Naive B cell (primary cell): ENCODE data around the gene MUC4. TPM values are rescaled to one million over a fixed set of nuclear protein-coding genes. Genes with fewer than 3 reads are reported as not detected.

Experiments
- ATAC-seq, 2 donors: fragments of 150-1000 bp; cut with Tn5 transposase; 2 replicates each; pipeline ENCODE4 v1.10.0; 2021; ENCODE audit warnings: low read depth in 2 of 2, mild to moderate bottlenecking in 2 of 2, moderate library complexity in 2 of 2
- DNase-seq: peaks from one replicate; pipeline ENCODE4 v3.0.0; 2022
- H3K27ac Mint-ChIP-seq, 6 donors: one replicate each; pipeline ENCODE4 v1.8.0; 2020 to 2022; ENCODE audit warnings: mild to moderate bottlenecking in 6 of 6, mixed read lengths in 6 of 6, moderate library complexity in 5 of 6, inconsistent platforms in 2 of 6
- H3K27me3 Mint-ChIP-seq, 3 donors: one replicate each; pipeline ENCODE4 v1.8.0; 2021 to 2022; ENCODE audit warnings: mixed read lengths in 3 of 3, mild to moderate bottlenecking in 1 of 3
- H3K36me3 Mint-ChIP-seq, 2 donors: one replicate each; pipeline ENCODE4 v1.8.0; 2020 to 2022; ENCODE audit warnings: mixed read lengths in 2 of 2, inconsistent platforms in 1 of 2, mild to moderate bottlenecking in 1 of 2
- H3K4me1 Mint-ChIP-seq, 3 donors: one replicate each; pipeline ENCODE4 v1.8.0; 2020 to 2022; ENCODE audit warnings: mixed read lengths in 3 of 3, inconsistent platforms in 1 of 3, mild to moderate bottlenecking in 1 of 3, moderate library complexity in 1 of 3
- H3K4me3 Mint-ChIP-seq, 8 donors: one replicate each; pipeline ENCODE4 v1.8.0; 2020 to 2022; ENCODE audit warnings: mild to moderate bottlenecking in 8 of 8, mixed read lengths in 8 of 8, moderate library complexity in 8 of 8, inconsistent platforms in 2 of 8
- H3K9me3 Mint-ChIP-seq, 7 donors: one replicate each; pipeline ENCODE4 v1.8.0; 2020 to 2022; ENCODE audit warnings: mixed read lengths in 7 of 7, mild to moderate bottlenecking in 5 of 7, inconsistent platforms in 2 of 7, moderate library complexity in 1 of 7
- polyA plus RNA-seq, 6 donors: library from polyadenylated mRNA; unstranded; fragments of 300-500 nt; fragmentation: Illumina TruSeq; gene quantifications; one replicate each; pipeline ENCODE4 v1.2.3, GENCODE V29; 2021; ENCODE audit warnings: low read depth in 6 of 6

MUC4 gene
- polyA plus RNA-seq, 6 donors from 2014 or later, result 0.03 to 0.19 (median 0.07) TPM; not detected in 1

DNA sequence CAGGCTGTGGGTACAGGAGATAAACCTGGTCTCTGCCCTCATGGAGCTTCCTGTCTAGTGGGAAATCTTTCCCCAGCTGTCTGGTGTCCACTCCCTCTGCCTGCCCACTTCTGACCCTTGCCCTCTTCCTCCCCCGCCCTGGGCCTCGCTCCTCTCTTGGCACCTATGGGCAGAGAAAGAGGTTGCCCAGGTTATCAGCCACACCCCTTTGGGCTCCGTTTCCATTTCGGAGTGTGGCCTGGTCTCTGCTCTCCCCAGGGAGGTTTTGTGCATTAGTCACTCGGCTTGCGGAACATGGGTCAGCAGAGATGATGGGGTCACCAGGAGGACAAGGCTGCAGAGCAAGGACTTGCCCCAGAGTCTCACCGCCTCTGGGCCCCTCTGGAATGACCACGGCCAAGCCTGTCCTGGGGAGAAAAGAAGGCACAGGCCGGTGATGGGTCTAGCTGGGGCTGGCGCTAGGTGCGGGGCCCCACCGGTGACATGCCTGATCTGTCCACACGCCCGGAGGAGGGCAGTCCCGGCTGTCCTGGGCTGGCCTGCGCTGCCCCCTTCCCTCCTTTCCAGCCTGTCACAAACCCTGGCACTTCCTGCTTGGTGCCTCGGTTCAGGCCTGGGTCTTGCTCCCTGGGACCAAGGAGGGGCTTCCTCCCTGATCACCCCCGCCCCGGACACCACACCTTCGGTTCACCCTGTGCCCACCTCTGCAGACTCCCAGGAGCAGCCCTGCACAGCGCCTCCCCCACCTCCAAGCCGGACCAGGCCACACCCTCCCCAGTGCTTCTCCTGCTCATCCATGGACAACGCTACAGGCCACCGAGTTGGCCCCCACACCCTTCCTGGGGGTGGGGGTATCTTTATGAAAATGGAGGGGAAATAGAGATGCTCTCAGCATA lies 35.6 kb upstream of the MUC4 start:
- H3K4me3 Mint-ChIP-seq, result no peak overlapping the region
- peak overlapping the region in 1 of 6 donors; percentile 33 for H3K27ac Mint-ChIP-seq
- H3K9me3 Mint-ChIP-seq, result no peaks in the 10 kb centered on the region
- peaks cover 9 to 13% (median 10%) of the 10 kb centered on the region in 3 donors for H3K4me1 Mint-ChIP-seq
- DNase-seq, result no peak
- H3K27me3 Mint-ChIP-seq, result peaks cover 9 to 19% (median 14%) of the 10 kb centered on the region in 3 donors
- ATAC-seq, result no peak
- H3K36me3 Mint-ChIP-seq, result no peaks in the 10 kb centered on the region

- no peaks in the 10 kb centered on the region for H3K9me3 Mint-ChIP-seq
- H3K4me3 Mint-ChIP-seq, result no peak overlapping the region
- DNase-seq (no peak), ATAC-seq (no peak)
- H3K27ac Mint-ChIP-seq, result peak overlapping the region in 1 of 6 donors; percentile 59
- peaks cover 0 to 5% (median 0%) of the 10 kb centered on the region in 3 donors for H3K4me1 Mint-ChIP-seq
- H3K36me3 Mint-ChIP-seq, result no peaks in the 10 kb centered on the region
- peaks cover 0 to 9% (median 5%) of the 10 kb centered on the region in 3 donors for H3K27me3 Mint-ChIP-seq
Observed at GRCh38 chr3:195845483-195845882, 33.8 kb upstream of the MUC4 start.

DNA sequence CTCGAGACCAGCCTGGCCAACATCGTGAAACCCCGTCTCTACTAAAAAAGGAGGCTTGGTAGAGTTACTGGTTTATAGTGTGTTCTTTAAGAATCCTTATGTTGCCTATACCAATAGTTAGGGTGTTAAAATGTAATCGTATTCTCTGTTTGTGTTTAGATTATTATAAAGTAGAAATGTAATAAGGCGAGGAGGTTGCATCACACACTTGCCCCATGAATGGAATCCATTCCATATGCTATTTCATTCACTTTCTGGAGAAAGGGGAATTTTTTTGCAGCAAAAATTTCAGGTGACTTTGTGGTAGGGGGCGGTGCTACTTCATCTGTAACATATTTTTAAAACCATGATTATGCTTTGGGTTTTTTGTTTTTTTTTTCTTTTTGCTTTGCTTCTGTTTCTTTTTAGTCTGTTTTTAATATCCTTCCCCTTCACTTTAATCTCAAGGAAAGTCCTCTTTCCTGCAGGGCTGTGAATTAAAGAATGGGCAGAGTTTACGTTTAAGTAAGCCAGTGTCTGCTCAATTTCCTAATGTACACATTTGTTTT lies 33.0 kb upstream of the MUC4 start:
- Mint-ChIP-seq H3K4me3 (no peak overlapping the region), H3K27ac (no peak overlapping the region), H3K36me3 (no peaks in the 10 kb centered on the region), H3K27me3 (peaks cover 0 to 9% (median 5%) of the 10 kb centered on the region in 3 donors), H3K4me1 (peaks cover 0 to 3% (median 0%) of the 10 kb centered on the region in 3 donors), H3K9me3 (no peaks in the 10 kb centered on the region)
- ATAC-seq (no peak), DNase-seq (no peak)

DNA sequence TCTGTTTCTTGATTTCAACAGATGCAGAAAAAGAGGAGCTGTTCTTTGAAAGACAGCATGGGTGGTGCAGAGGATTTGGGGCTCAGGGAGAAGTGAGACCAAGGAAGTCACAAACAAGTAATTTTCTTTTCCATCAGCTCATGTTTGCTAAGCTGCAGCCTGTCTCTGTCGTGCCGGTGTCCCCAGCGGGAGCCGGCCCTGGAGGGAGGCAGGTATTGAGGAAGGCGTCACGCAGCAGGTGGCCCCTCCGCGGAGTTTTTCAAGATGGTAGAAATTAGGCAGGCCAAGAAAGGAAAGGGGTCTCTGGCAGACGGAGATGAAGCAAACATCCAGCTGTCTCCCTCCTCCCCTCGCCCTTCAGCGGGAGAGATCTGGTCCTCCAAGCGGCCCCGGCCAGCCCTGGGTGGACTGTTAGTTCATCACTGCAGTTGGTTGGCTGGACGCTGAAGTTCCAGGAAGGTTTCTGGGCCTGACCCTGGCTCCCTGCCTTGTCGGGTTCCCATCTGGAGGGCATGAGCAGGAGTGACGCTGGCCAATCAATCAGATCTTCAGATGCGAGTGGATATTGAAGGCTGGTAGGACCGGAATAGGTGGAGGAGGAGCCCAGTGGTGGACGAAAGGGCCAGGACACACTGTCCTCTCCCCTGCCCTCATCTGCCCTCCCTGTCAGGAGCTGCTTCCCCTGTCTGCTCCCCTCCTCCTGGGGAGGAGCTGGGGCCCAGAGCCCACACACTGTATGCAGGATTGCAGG lies 27.7 kb upstream of the MUC4 start:
- no peak overlapping the region for H3K27ac Mint-ChIP-seq
- no peak for DNase-seq
- no peaks in the 10 kb centered on the region for H3K36me3 Mint-ChIP-seq
- no peaks in the 10 kb centered on the region for H3K9me3 Mint-ChIP-seq
- no peak for ATAC-seq
- H3K4me3 Mint-ChIP-seq, result no peak overlapping the region
- peaks cover 0 to 25% (median 10%) of the 10 kb centered on the region in 3 donors for H3K27me3 Mint-ChIP-seq
- H3K4me1 Mint-ChIP-seq, result peaks cover 0 to 6% (median 0%) of the 10 kb centered on the region in 3 donors

DNA sequence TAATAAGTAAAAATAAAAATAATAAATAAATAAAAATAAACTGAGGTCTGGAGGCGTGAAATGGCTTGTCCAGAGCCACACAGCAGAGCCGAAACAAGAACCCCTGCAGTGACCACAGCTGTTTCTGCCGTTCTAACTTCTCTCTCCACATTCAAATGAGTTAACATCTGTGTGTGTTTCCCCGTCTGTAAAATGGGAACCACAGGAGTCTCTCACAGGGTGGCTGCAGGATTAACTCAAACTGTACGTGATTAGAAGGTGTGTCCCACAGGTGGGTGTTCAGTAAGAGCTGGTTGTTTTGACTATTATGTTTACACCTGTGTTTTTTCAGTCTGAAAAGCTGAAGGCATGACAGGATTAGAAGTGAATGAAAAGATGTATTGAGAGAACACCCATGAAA lies 27.0 kb upstream of the MUC4 start:
- ATAC-seq (peak in 1 of 2 donors; percentile 41), DNase-seq (no peak)
- no peaks in the 10 kb centered on the region for H3K9me3 Mint-ChIP-seq
- no peaks in the 10 kb centered on the region for H3K36me3 Mint-ChIP-seq
- no peak overlapping the region for H3K27ac Mint-ChIP-seq
- peaks cover 0 to 26% (median 10%) of the 10 kb centered on the region in 3 donors for H3K27me3 Mint-ChIP-seq
- H3K4me1 Mint-ChIP-seq, result peaks cover 0 to 6% (median 0%) of the 10 kb centered on the region in 3 donors
- no peak overlapping the region for H3K4me3 Mint-ChIP-seq

GRCh38 chr3:195836476-195837135 lies 24.9 kb upstream of the MUC4 start:
- Mint-ChIP-seq H3K4me1 (peaks cover 0 to 6% (median 0%) of the 10 kb centered on the region in 3 donors), H3K9me3 (no peaks in the 10 kb centered on the region), H3K27ac (peak overlapping the region in 2 of 6 donors; percentile 25 to 73), H3K36me3 (no peaks in the 10 kb centered on the region), H3K4me3 (no peak overlapping the region), H3K27me3 (peaks cover 0 to 35% (median 15%) of the 10 kb centered on the region in 3 donors)
- ATAC-seq (no peak), DNase-seq (no peak)

- Mint-ChIP-seq H3K4me1 (peaks cover 0 to 6% (median 0%) of the 10 kb centered on the region in 3 donors), H3K9me3 (peaks cover 0 to 2% (median 0%) of the 10 kb centered on the region in 7 donors), H3K27ac (peak overlapping the region in 1 of 6 donors; percentile 69), H3K4me3 (no peak overlapping the region), H3K36me3 (no peaks in the 10 kb centered on the region), H3K27me3 (peaks cover 0 to 35% (median 15%) of the 10 kb centered on the region in 3 donors)
- DNase-seq (no peak), ATAC-seq (no peak)
Observed at GRCh38 chr3:195835791-195836190, 24.1 kb upstream of the MUC4 start.

- no peak overlapping the region for H3K4me3 Mint-ChIP-seq
- H3K4me1 Mint-ChIP-seq, result peaks cover 0 to 6% (median 0%) of the 10 kb centered on the region in 3 donors
- H3K27ac Mint-ChIP-seq, result peak overlapping the region in 2 of 6 donors; percentile 39 to 64
- peaks cover 0 to 35% (median 15%) of the 10 kb centered on the region in 3 donors for H3K27me3 Mint-ChIP-seq
- DNase-seq, result no peak
- H3K36me3 Mint-ChIP-seq, result no peaks in the 10 kb centered on the region
- H3K9me3 Mint-ChIP-seq, result peaks cover 0 to 2% (median 0%) of the 10 kb centered on the region in 7 donors
- no peak for ATAC-seq
Observed at GRCh38 chr3:195834675-195835583, 23.2 kb upstream of the MUC4 start.

GRCh38 chr3:195829897-195830254 lies 18.1 kb upstream of the MUC4 start:
- Mint-ChIP-seq H3K9me3 (peaks cover 0 to 2% (median 0%) of the 10 kb centered on the region in 7 donors), H3K4me3 (no peak overlapping the region), H3K36me3 (no peaks in the 10 kb centered on the region), H3K4me1 (no peaks in the 10 kb centered on the region), H3K27ac (no peak overlapping the region), H3K27me3 (peaks cover 0 to 9% (median 5%) of the 10 kb centered on the region in 3 donors)
- DNase-seq (no peak), ATAC-seq (no peak)

DNA sequence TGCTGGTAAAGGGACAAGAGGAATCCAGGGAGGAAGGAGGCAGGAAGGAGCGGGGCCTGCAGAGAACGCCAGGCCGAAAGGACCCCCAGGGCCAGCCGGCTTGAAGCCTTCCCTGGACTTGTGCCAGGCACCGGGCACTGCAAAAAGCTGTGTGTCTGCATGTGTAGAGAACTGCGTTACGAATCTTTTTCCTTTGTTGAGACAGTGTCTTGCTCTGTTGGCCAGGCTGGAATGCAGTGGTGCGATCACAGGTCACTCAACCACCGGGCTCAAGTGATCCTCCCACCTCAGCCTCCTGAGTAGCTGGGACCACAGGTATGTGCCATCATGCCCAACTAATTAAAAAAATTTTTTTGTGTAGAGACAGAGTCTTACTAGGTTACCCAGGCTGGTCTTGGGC lies 17.0 kb upstream of the MUC4 start:
- H3K4me1 Mint-ChIP-seq, result no peaks in the 10 kb centered on the region
- no peaks in the 10 kb centered on the region for H3K36me3 Mint-ChIP-seq
- no peak overlapping the region for H3K27ac Mint-ChIP-seq
- H3K27me3 Mint-ChIP-seq, result peaks cover 1 to 11% (median 8%) of the 10 kb centered on the region in 3 donors
- DNase-seq (no peak), ATAC-seq (no peak)
- H3K9me3 Mint-ChIP-seq, result peaks cover 0 to 2% (median 0%) of the 10 kb centered on the region in 7 donors
- no peak overlapping the region for H3K4me3 Mint-ChIP-seq

- Mint-ChIP-seq H3K36me3 (no peaks in the 10 kb centered on the region), H3K9me3 (no peaks in the 10 kb centered on the region), H3K27me3 (peaks cover 4 to 24% (median 20%) of the 10 kb centered on the region in 3 donors), H3K4me3 (no peak overlapping the region), H3K27ac (peak overlapping the region in 1 of 6 donors; percentile 78), H3K4me1 (no peaks in the 10 kb centered on the region)
- DNase-seq, result no peak
- ATAC-seq, result no peak
Observed at GRCh38 chr3:195825857-195826804, 14.4 kb upstream of the MUC4 start.
